Osteoblast (primary cell): Measurements from ENCODE around the gene ELF1. TPM values are rescaled to one million over a fixed set of nuclear protein-coding genes. Genes with fewer than 3 reads are reported as not detected.
"Not testable (repeated sequence)": the region's sequence is repeated elsewhere in the genome, so short reads cannot be mapped to it uniquely, and the experiment has no call there.

Experiments
- DNase-seq: peaks from one replicate; pipeline ENCODE4 v3.0.0; 2011; ENCODE audit warnings: low spot score, mixed read lengths; ENCODE audit not compliant: insufficient read length; ENCODE audit errors: missing footprints
- H2AFZ ChIP-seq: 2 replicates; pipeline ENCODE4 v1.6.0; 2011; ENCODE audit warnings: mild to moderate bottlenecking, low read length
- H3K27ac ChIP-seq: 2 replicates; pipeline ENCODE4 v1.5.1; 2011; ENCODE audit warnings: mild to moderate bottlenecking, low read depth, low read length, moderate library complexity
- H3K27me3 ChIP-seq: 2 replicates; pipeline ENCODE4 v1.6.0; 2012; ENCODE audit warnings: mild to moderate bottlenecking, control low read depth, inconsistent platforms, low read length, moderate library complexity; ENCODE audit not compliant: insufficient read depth
- H3K36me3 ChIP-seq: 2 replicates; pipeline ENCODE4 v1.5.1; 2011; ENCODE audit warnings: mild to moderate bottlenecking, low read length, control low read depth, moderate library complexity; ENCODE audit not compliant: insufficient read depth
- H3K4me1 ChIP-seq: 2 replicates; pipeline ENCODE4 v1.5.1; 2011; ENCODE audit warnings: mild to moderate bottlenecking, low read length, control low read depth, moderate library complexity; ENCODE audit not compliant: insufficient read depth
- H3K4me2 ChIP-seq: 2 replicates; pipeline ENCODE4 v1.6.0; 2011; ENCODE audit warnings: mild to moderate bottlenecking, low read length; ENCODE audit not compliant: insufficient read depth
- H3K4me3 ChIP-seq: fragments of 200-600 bp; sonication (generic); 3 replicates; pipeline ENCODE4 v1.5.1; 2012; ENCODE audit warnings: mild to moderate bottlenecking, low read length, inconsistent platforms; ENCODE audit not compliant: insufficient read depth
- H3K79me2 ChIP-seq: 2 replicates; pipeline ENCODE4 v1.6.0; 2012; ENCODE audit warnings: mild to moderate bottlenecking, low read length, control low read depth, inconsistent platforms; ENCODE audit not compliant: insufficient read depth
- H3K9me3 ChIP-seq: 2 replicates; pipeline ENCODE4 v1.5.1; 2011; ENCODE audit warnings: low read depth, low read length, control low read depth
- H4K20me1 ChIP-seq: 2 replicates; pipeline ENCODE4 v1.6.0; 2012; ENCODE audit warnings: mild to moderate bottlenecking, low read length, control low read depth; ENCODE audit not compliant: insufficient read depth
- CTCF ChIP-seq: IDR thresholded peaks from 2 replicates; pipeline ENCODE4 v1.5.1; 2011; ENCODE audit warnings: mild to moderate bottlenecking, low read depth, low read length, moderate library complexity; ENCODE audit errors: extremely low read depth
- total RNA-seq: library from RNA; depleted of rRNA; stranded (reverse); fragments of >200 nt; gene quantifications from 2 replicates; pipeline ENCODE4 v1.2.3, GENCODE V29; 2012

The ELF1 gene
- total RNA-seq, 1 donor = 63.0 TPM

- no peaks in the 10 kb centered on the region for H3K9me3 ChIP-seq
- DNase-seq = no peak
- H3K79me2 ChIP-seq = peaks cover 18% of the 10 kb centered on the region
- no peak for TF ChIP-seq CTCF
- H3K4me1 ChIP-seq = peaks cover 10% of the 10 kb centered on the region
- peak overlapping the region; percentile 87 for H2AFZ ChIP-seq
- H3K4me2 ChIP-seq = peak overlapping the region; percentile 89
- no peaks in the 10 kb centered on the region for H3K27me3 ChIP-seq
- peak overlapping the region; percentile 76 for H3K27ac ChIP-seq
- H3K36me3 ChIP-seq = no peaks in the 10 kb centered on the region
- no peaks in the 10 kb centered on the region for H4K20me1 ChIP-seq
- peak overlapping the region; percentile 83 for H3K4me3 ChIP-seq
These were observed 98.3 kb downstream of the ELF1 start for GRCh38 chr13:40920826-40921225.

- H3K79me2 ChIP-seq = peaks cover 25% of the 10 kb centered on the region
- not testable (repeated sequence) for H3K36me3 ChIP-seq, H3K4me1 ChIP-seq, H3K4me3 ChIP-seq, H3K9me3 ChIP-seq, DNase-seq, H2AFZ ChIP-seq, H4K20me1 ChIP-seq, H3K27me3 ChIP-seq
- peak overlapping the region; percentile 89 for H3K4me2 ChIP-seq
- H3K27ac ChIP-seq = peak overlapping the region; percentile 76
These were observed 99.2 kb downstream of the ELF1 start for GRCh38 chr13:40919901-40920300.

- Histone ChIP-seq H3K4me1 (peaks cover 12% of the 10 kb centered on the region), H3K36me3 (no peaks in the 10 kb centered on the region), H3K27me3 (no peaks in the 10 kb centered on the region), H4K20me1 (no peaks in the 10 kb centered on the region), H3K79me2 (peaks cover 27% of the 10 kb centered on the region), H3K4me3 (no peak overlapping the region), H3K9me3 (no peaks in the 10 kb centered on the region), H2AFZ (no peak overlapping the region), H3K27ac (no peak overlapping the region), H3K4me2 (peak overlapping the region; percentile 7)
- no peak for TF ChIP-seq CTCF
- peak; percentile 17 for DNase-seq
These were observed 102.7 kb downstream of the ELF1 start for GRCh38 chr13:40916207-40916998.

- not testable (repeated sequence) for H3K36me3 ChIP-seq, H4K20me1 ChIP-seq, DNase-seq, H2AFZ ChIP-seq, H3K27ac ChIP-seq, H3K9me3 ChIP-seq, H3K4me3 ChIP-seq, H3K4me2 ChIP-seq, H3K27me3 ChIP-seq
- Histone ChIP-seq H3K4me1 (peaks cover 16% of the 10 kb centered on the region), H3K79me2 (peaks cover 24% of the 10 kb centered on the region)
These were observed 104.3 kb downstream of the ELF1 start for GRCh38 chr13:40914863-40915262.

GRCh38 chr13:40911341-40911740 is 107.8 kb downstream of the ELF1 start:
- peaks cover 15% of the 10 kb centered on the region for H3K4me1 ChIP-seq
- DNase-seq = no peak
- peaks cover 3% of the 10 kb centered on the region for H4K20me1 ChIP-seq
- no peak for TF ChIP-seq CTCF
- no peaks in the 10 kb centered on the region for H3K36me3 ChIP-seq
- no peak overlapping the region for H2AFZ ChIP-seq
- no peak overlapping the region for H3K4me2 ChIP-seq
- H3K27me3 ChIP-seq = no peaks in the 10 kb centered on the region
- H3K4me3 ChIP-seq = no peak overlapping the region
- H3K27ac ChIP-seq = no peak overlapping the region
- peaks cover 9% of the 10 kb centered on the region for H3K79me2 ChIP-seq
- no peaks in the 10 kb centered on the region for H3K9me3 ChIP-seq
